ENCODE data around the gene PHC2. TPM values are rescaled to one million over a fixed set of nuclear protein-coding genes. Genes with fewer than 3 reads are reported as not detected.
A peak's percentile ranks its signal among the peaks of the same experiment; 100 is the strongest.

The PHC2 gene
- total and polyA plus RNA-seq, 2 of the 13 experiments (the other 11 are each of a cell fraction or from before 2014, with no cell fraction given) = 52.5 to 84.9 TPM

DNA sequence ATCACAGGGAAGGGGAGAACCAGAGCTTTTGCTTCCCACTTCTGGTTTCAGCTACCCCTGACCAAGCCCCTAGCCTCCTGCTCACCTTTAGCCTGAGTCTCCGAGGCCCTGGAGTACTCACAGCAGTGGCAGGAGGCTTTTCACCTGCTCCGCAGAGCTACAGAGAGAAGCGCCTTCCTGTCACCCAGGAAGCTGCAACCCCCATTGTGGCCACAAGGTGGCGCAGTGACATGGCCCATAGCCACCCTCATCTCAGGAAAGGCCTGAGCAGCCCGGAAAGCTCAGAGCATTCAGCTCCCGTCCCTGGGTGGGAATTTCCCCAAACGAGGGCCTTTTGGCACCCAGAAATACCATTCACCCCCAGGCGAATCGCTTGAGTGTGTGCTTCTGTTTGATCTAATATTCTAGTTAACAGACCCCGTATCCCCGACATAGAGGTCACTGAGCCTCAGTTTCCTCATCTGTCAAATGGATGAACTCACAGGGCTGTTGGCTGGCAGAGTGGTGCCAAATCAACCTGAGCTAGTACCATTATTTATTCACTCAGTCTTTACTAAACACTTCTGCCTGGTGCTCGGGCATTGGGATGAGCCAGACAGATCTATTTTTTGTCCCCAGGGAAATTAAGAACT is 135.3 kb downstream of the PHC2 start (continued):
- no peak for TF ChIP-seq ATAD3A (CRISPR knock-in tag; IDR thresholded peaks at IDR 0.05)
- no peak for TF ChIP-seq ZBTB42 (CRISPR knock-in tag; IDR thresholded peaks at IDR 0.05)
- no peak for TF ChIP-seq ZNF850 (CRISPR knock-in tag; conservative IDR thresholded peaks at IDR 0.05)
- TF ChIP-seq ZNF335 (CRISPR knock-in tag; IDR thresholded peaks at IDR 0.05) = no peak
- peak; percentile 60 for TF ChIP-seq XRCC5 (optimal IDR thresholded peaks at IDR 0.05; ENCODE audit: low read length)
- TF ChIP-seq STAG1 (CRISPR knock-in tag; IDR thresholded peaks at IDR 0.05) = peak; percentile 87
- no peak for TF ChIP-seq GZF1 (CRISPR knock-in tag; IDR thresholded peaks at IDR 0.05)
- 0 out of 2 replicates have a peak, but pooled peaks have one; percentile 39 for TF ChIP-seq ELF3 (CRISPR knock-in tag; IDR thresholded peaks at IDR 0.05)
- no peak for TF ChIP-seq JUND (CRISPR knock-in tag; IDR thresholded peaks at IDR 0.05)
- TF ChIP-seq ZFX (CRISPR knock-in tag; IDR thresholded peaks at IDR 0.05; ENCODE audit: low read depth) = peak; percentile 50
- TF ChIP-seq RARG (CRISPR knock-in tag; IDR thresholded peaks at IDR 0.05; ENCODE audit: low read depth) = no peak
- no peak for TF ChIP-seq RARA (CRISPR knock-in tag; IDR thresholded peaks at IDR 0.05)

DNA sequence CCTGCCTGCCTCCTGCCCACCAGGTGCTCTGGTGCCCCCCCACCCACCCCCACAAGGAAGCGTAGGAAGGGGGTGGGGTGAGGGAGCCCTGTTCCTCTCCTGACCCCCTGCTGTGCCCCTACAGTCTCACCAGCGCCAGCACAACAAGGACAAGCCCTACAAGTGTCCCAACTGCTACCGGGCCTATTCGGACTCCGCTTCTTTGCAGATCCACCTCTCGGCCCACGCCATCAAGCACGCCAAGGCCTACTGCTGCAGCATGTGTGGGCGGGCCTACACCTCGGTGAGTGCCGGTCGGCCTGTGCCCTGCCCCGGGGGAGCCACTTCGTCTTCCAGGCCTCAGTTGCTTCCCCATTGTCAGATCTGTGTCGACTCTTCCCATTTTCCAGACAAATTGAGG is 135.9 kb downstream of the PHC2 start:
- H2AFZ ChIP-seq (ENCODE audit: low read length) = no peak overlapping the region
- no peaks in the 10 kb centered on the region for H3K9me3 ChIP-seq (ENCODE audit: low read length)
- intact Hi-C loops (cut with micrococcal nuclease; ENCODE audit: unreplicated experiment) = loop anchor here (1.0 to 5.0 kb wide), 3 partner anchors 72 to 176 kb away; no protein-coding TSS in a partner anchor
- no peak for TF ChIP-seq KDM1A (CRISPR knock-in tag; IDR thresholded peaks at IDR 0.05)
- TF ChIP-seq ZNF446 (CRISPR knock-in tag; IDR thresholded peaks at IDR 0.05) = no peak
- no peak for TF ChIP-seq ZNF777 (CRISPR knock-in tag; IDR thresholded peaks at IDR 0.05)
- TF ChIP-seq ZNF7 (CRISPR knock-in tag; IDR thresholded peaks at IDR 0.05) = no peak
- TF ChIP-seq, protein P1, sequence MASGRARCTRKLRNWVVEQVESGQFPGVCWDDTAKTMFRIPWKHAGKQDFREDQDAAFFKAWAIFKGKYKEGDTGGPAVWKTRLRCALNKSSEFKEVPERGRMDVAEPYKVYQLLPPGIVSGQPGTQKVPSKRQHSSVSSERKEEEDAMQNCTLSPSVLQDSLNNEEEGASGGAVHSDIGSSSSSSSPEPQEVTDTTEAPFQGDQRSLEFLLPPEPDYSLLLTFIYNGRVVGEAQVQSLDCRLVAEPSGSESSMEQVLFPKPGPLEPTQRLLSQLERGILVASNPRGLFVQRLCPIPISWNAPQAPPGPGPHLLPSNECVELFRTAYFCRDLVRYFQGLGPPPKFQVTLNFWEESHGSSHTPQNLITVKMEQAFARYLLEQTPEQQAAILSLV (CRISPR knock-in tag; IDR thresholded peaks at IDR 0.05; ENCODE audit: borderline replicate concordance) = no peak
- no peak for TF ChIP-seq MAF1 (CRISPR knock-in tag; IDR thresholded peaks at IDR 0.05; ENCODE audit: borderline replicate concordance)
- no peak for TF ChIP-seq ZFYVE20 (CRISPR knock-in tag; IDR thresholded peaks at IDR 0.05; ENCODE audit: borderline replicate concordance, low read depth)
- TF ChIP-seq, protein P2, sequence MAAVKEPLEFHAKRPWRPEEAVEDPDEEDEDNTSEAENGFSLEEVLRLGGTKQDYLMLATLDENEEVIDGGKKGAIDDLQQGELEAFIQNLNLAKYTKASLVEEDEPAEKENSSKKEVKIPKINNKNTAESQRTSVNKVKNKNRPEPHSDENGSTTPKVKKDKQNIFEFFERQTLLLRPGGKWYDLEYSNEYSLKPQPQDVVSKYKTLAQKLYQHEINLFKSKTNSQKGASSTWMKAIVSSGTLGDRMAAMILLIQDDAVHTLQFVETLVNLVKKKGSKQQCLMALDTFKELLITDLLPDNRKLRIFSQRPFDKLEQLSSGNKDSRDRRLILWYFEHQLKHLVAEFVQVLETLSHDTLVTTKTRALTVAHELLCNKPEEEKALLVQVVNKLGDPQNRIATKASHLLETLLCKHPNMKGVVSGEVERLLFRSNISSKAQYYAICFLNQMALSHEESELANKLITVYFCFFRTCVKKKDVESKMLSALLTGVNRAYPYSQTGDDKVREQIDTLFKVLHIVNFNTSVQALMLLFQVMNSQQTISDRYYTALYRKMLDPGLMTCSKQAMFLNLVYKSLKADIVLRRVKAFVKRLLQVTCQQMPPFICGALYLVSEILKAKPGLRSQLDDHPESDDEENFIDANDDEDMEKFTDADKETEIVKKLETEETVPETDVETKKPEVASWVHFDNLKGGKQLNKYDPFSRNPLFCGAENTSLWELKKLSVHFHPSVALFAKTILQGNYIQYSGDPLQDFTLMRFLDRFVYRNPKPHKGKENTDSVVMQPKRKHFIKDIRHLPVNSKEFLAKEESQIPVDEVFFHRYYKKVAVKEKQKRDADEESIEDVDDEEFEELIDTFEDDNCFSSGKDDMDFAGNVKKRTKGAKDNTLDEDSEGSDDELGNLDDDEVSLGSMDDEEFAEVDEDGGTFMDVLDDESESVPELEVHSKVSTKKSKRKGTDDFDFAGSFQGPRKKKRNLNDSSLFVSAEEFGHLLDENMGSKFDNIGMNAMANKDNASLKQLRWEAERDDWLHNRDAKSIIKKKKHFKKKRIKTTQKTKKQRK (IDR thresholded peaks at IDR 0.05; ENCODE audit: low read length) = no peak
- no peak for TF ChIP-seq ZNF652 (CRISPR knock-in tag; IDR thresholded peaks at IDR 0.05; ENCODE audit: borderline replicate concordance, low read depth)
- TF ChIP-seq RELA (CRISPR knock-in tag; IDR thresholded peaks at IDR 0.05) = no peak

More for the DNA sequence above, 135.9 kb downstream of the PHC2 start:
- FAIRE-seq (no peak), ATAC-seq (no peak), DNase-seq (ENCODE audit: low spot score) (no peak)
- no TSS peak for BruUV-seq (replicated peaks)
- no peak overlapping the region for H3K27ac ChIP-seq (ENCODE audit: extremely low read length, insufficient read depth, low read length)
- ChIA-PET POLR2A (interaction anchor here (0.9 to 1.7 kb wide), 8 partner anchors 16 to 70 kb away, joined by 3 to 10 read pairs (median 5); no protein-coding TSS in a partner anchor), CTCF (ENCODE audit: low intra/inter-chr PET ratio, low total read pairs) (interaction anchor here (1.7 to 2.1 kb wide), 2 partner anchors 72 to 175 kb away, joined by 8 to 34 read pairs; no protein-coding TSS in a partner anchor)
- H3K4me1 ChIP-seq (ENCODE audit: insufficient read depth, low read length) = no peaks in the 10 kb centered on the region
- H3K9ac ChIP-seq (ENCODE audit: insufficient read depth, low read depth, low read length) = no peak overlapping the region
- no peaks in the 10 kb centered on the region for H4K20me1 ChIP-seq (ENCODE audit: insufficient read depth, low read length)
- H3K36me3 ChIP-seq (replicated peaks in 1 of 2; ENCODE audit: control insufficient read depth in 1 of 2, insufficient read depth in 2 of 2, low read length in 2 of 2) = peaks cover 13 to 52% of the 10 kb centered on the region in 2 experiments; a peak in 4 of 5 replicates
- WGBS (ENCODE audit: low lambda C conversion rate) = 90% methylated on average over 14 of the region's 15 CpGs
- H3K4me3 ChIP-seq (replicated peaks in 1 of 3; ENCODE audit: insufficient read depth in 1 of 3, low read depth in 2 of 3, low read length in 3 of 3) = no peak overlapping the region
- H3K79me2 ChIP-seq (ENCODE audit: insufficient read depth, low read length) = no peaks in the 10 kb centered on the region
- no peak overlapping the region for H3K4me2 ChIP-seq (ENCODE audit: low read depth, low read length)
- no peaks in the 10 kb centered on the region for H3K27me3 ChIP-seq (ENCODE audit: control insufficient read depth in 1 of 2, insufficient read depth in 2 of 2, low read length in 2 of 2)
- in situ Hi-C loops (cut with HindIII; ENCODE audit: extremely low pct_ligation_motif_present, low pct_unique_long_range_greater_than_20kb) = loop anchor here (5.0 kb wide), 2 partner anchors 72 to 78 kb away; no protein-coding TSS in a partner anchor

Measured in HepG2 (cell line).